ELF-1 (cell line): ENCODE measurements around the gene WDSUB1.

Source experiments
- DNase-seq: peaks from one replicate; pipeline ENCODE4 v3.0.0-alpha.2; 2016; ENCODE audit warnings: low read depth, low spot score

WDSUB1 gene, protein sequence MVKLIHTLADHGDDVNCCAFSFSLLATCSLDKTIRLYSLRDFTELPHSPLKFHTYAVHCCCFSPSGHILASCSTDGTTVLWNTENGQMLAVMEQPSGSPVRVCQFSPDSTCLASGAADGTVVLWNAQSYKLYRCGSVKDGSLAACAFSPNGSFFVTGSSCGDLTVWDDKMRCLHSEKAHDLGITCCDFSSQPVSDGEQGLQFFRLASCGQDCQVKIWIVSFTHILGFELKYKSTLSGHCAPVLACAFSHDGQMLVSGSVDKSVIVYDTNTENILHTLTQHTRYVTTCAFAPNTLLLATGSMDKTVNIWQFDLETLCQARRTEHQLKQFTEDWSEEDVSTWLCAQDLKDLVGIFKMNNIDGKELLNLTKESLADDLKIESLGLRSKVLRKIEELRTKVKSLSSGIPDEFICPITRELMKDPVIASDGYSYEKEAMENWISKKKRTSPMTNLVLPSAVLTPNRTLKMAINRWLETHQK

GRCh38 chr2:159285929-159286708 lies at the start of gene WDSUB1:
WDSUB1 (minus strand) TSS chr2:159286703; CDS start chr2:159283069, 3,634 bp downstream.
- peak; percentile 92 for DNase-seq

DNA sequence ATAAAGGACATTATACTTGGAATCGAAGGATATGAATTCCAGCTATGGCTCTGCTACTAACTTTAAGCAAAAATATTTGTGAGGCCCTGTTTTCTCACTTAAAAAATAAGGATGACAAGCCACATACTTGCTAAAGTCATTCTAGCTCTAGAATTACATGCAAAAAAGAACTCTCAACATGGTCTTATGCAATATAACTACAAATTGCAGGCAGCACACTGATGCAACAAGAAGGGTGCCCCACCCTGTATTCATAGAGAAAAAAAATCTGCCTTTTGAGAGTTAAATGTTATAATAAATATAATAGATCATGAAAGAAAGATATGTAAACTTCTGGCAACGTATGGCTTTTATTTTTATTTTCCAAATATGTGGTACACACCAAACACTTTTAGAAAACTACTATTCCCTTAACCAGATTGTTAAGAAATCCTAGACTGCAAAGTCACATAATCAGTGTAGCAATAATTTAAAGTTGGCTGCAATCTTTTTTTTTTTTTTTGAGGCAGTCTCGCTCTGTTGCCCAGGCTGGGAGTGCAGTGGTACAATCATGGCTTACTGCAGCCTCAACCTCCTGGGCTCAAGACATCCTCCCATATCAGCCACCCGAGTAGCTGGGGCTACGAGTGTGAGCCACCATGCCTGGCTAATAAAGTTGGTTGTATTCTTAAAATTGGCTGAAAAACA lies 40.2 kb upstream of the WDSUB1 start:
- no peak for DNase-seq

DNA sequence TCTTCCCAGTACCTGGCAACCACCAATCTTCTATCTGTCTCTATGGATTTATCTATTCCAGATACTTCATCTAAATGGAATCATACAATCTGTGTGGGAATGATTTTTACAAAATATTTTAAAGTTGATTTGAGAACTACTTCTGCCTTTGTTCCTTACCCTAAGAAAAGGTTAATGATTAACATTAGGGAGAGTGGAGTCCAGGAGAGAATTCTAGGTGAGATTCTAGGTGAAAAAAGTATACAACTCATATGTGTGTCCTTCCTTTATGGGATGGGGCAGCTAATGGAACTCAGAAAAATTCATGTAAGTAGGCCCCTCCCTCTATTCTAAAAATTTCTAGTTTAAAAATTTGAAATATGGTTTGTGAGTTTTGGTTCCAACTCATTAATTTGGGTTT lies 35.9 kb upstream of the WDSUB1 start:
- DNase-seq: no peak

DNA sequence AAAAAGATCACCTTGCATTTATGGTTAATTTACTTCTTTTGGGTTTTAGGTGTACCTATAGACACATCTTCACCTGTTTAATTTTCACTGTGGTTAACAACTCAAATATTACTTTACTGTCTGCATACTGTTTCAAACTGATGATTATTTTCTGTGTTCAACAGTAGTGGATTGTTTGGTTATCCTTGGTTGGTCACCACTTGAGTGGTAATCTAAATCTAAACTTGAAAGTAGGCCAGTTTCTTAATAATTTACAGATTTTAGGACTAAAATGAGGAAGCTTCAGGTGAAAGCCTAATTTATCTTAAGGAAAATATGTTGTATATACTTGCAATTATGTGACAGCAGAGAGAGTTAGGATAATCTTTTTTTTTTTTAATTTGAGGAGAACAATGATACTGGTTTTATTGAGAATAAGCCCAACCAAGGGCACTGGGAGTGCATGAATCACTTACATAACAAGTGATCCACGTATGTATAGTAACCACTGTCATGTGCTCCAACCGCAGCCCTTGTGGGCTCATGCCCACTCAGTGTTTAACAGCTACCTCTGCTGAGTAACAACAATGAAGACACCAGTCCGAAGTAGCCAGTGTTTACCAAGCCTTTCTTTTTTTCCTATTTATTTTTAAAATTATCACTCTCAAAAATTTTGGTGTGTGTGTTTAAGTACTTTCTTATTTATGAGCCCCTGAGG lies 31.0 kb upstream of the WDSUB1 start:
- no peak for DNase-seq

DNA sequence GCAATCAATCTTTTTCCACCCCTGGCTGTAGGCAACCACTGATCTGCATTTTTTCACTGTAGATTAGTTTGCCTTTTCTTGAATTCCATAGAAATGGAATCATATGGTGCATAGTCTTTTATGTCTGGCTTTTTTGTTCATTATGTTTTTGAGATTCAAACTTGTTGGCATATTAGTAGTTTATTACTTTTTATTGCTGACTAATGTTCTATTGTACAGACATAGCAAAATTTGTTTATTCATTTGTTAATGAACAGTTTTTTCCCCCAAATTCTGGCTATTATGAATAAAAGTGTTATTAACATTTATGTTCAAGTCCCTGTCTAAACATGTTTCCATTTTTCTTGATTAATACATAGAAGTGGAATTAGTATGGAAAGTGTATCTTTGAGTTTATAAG lies 21.4 kb upstream of the WDSUB1 start:
- DNase-seq: no peak

- DNase-seq: peak; percentile 18
Observed at GRCh38 chr2:159300586-159300985, 14.1 kb upstream of the WDSUB1 start.

DNA sequence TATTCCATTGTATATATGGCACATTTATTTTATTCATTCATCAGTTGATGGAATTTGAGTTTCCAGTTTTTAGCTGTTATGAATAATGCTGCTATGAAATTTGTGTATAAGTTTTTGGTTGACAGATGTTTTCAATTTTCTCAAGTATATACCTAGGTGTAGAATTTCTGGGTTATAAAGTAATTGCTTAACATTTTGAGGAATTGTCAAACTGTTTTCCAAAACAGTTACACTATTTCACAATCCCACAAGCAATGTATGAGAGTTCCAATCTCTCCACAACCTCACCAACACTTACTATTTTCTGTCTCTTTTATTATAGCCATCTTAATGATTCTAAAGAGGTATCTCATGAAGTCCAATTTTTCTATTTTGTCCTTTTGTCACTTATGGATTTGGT lies 12.5 kb upstream of the WDSUB1 start:
- no peak for DNase-seq

GRCh38 chr2:159297042-159297707 lies 10.7 kb upstream of the WDSUB1 start:
- DNase-seq: peak; percentile 26

DNA sequence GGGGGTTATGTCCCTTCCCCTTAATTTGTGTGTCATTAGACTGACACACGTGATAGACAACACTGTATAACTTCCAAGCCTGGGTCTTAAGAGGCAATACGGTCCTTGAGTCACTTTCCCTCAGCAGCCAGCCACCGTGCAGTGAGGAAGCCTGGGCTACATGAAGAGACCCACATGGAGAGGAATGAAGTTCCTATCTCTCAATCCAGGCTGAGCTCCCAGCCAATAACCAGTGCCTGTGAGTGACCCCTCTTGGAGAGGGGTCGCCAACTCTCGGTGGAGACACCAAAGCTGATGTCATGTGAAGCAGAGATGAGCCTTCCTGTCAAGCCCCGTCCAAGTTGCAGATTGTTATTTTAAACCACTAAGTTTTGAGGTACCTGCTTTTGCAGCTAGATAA lies 5.7 kb upstream of the WDSUB1 start:
- peak; percentile 34 for DNase-seq

- no peak for DNase-seq
Observed at GRCh38 chr2:159290289-159290907, 3.9 kb upstream of the WDSUB1 start.

GRCh38 chr2:159287733-159288132 lies 1.2 kb upstream of the WDSUB1 start:
- DNase-seq: no peak

DNA sequence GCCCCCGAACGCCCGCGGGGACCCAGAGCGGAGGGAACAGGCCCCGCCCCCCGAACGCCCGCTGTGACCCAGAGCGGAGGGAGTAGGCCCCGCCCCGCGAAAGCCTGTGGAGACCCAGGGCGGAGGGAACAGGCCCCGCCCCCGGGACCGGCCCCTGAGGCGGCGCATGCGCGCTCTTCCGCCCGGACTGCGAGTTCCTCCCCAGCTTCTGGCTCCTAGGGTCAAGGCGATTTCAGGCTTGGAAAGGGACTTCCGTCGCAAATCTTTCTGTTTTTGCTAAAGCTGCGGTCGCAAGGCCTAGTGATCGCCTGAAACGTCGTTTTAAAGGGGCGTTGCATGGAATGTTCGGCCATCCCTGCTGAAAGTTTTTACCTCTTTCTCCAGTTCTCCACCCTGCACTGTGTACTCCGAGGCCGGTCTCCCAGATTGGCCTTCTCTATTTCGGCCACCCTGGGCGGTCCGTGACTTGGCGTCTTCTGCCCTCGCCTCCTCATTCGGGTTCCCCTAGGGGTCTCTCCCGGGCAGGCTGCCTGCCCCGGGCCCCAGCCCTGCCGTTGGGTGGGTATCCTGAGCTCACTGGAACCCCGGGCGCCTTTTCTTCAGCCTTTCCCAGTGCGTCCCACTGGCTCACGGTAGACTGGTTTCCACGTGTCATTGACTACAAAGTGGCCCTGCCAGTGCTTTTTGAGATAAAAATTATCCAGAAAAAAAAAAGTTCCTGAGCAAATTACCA lies 372 bp upstream of the WDSUB1 start:
- peak; percentile 99 for DNase-seq

- no peak for DNase-seq
Observed at GRCh38 chr2:159285433-159285832, 1.1 kb downstream of the WDSUB1 start.

GRCh38 chr2:159283529-159283928 lies 3.0 kb downstream of the WDSUB1 start:
- DNase-seq: no peak

GRCh38 chr2:159281002-159281401 lies 5.5 kb downstream of the WDSUB1 start:
- DNase-seq: no peak

- no peak for DNase-seq
Observed at GRCh38 chr2:159279700-159280099, 6.8 kb downstream of the WDSUB1 start.

- DNase-seq: no peak
Observed at GRCh38 chr2:159275111-159275510, 11.4 kb downstream of the WDSUB1 start.

DNA sequence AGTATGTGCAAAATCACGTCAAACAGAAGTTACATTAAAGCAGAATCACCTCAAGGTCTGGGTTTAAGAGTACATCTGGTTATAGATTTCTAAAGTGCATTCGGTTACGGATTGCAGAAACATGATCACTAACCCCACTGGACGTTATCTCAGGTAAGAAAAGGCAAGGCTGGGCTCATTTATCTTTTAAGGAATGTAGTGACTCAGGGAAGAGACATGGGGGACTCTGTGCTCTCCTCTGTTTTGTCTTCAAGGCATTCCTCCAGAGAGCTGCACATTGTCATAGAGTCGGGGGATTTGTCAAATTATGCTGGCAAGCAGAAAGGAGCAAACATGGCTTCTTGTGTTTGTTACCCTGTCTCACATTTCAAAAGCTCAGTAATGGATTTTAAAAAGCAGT lies 14.3 kb downstream of the WDSUB1 start:
- peak; percentile 61 for DNase-seq

DNA sequence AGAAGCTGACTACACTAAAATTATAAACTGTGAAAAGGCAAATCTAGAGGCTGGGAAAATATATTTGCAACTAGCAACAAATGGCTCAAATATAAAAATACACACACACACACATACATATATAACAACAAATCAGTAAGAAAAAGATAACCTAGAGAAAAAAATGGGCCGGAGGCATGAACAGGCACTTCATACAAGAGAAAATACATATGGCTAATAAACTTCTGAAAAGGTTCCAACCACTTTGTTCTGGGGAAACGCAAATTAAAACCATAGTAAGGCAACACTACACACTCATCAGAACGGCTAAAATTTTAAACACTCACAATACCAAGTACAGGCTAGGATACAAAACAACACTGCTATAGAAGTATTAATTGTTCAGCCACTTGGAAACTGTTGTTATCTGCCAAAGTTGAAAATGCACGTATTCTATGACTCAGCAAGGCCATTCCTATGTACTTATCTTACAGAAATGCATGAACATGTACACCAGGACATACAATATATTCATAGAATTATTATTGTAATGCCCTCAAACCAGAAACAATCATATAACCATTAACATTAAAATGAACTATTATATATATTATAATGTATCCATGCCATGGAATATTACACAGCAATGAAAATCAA lies 15.6 kb downstream of the WDSUB1 start:
- no peak for DNase-seq
